SW480 (cell line): ENCODE measurements around the gene NEUROD6.

Source experiments
- DNase-seq: peaks from one replicate; pipeline ENCODE4 v3.0.0-alpha.2; 2016; ENCODE audit warnings: low spot score

The NEUROD6 gene

GRCh38 chr7:31333291-31333690 is 7.2 kb downstream of the NEUROD6 start:
- DNase-seq, result peak; percentile 17

GRCh38 chr7:31327071-31327470 is 13.5 kb downstream of the NEUROD6 start:
- DNase-seq, result peak; percentile 83

GRCh38 chr7:31326416-31326815 is 14.1 kb downstream of the NEUROD6 start:
- DNase-seq, result no peak

- no peak for DNase-seq
These were observed 17.4 kb downstream of the NEUROD6 start for GRCh38 chr7:31323101-31323500.

GRCh38 chr7:31320675-31321074 is 19.9 kb downstream of the NEUROD6 start:
- DNase-seq, result no peak

GRCh38 chr7:31318313-31318712 is 22.2 kb downstream of the NEUROD6 start:
- DNase-seq, result no peak

GRCh38 chr7:31316876-31317275 is 23.6 kb downstream of the NEUROD6 start:
- DNase-seq, result no peak

GRCh38 chr7:31315758-31316157 is 24.8 kb downstream of the NEUROD6 start:
- no peak for DNase-seq

GRCh38 chr7:31314781-31315180 is 25.7 kb downstream of the NEUROD6 start:
- no peak for DNase-seq

- no peak for DNase-seq
These were observed 27.6 kb downstream of the NEUROD6 start for GRCh38 chr7:31312889-31313288.

GRCh38 chr7:31311552-31311951 is 29.0 kb downstream of the NEUROD6 start:
- no peak for DNase-seq

- no peak for DNase-seq
These were observed 30.1 kb downstream of the NEUROD6 start for GRCh38 chr7:31310321-31310935.

GRCh38 chr7:31309407-31309806 is 31.1 kb downstream of the NEUROD6 start:
- DNase-seq, result no peak

- DNase-seq, result no peak
These were observed 31.9 kb downstream of the NEUROD6 start for GRCh38 chr7:31308652-31309051.

- DNase-seq, result no peak
These were observed 32.6 kb downstream of the NEUROD6 start for GRCh38 chr7:31307972-31308371.

GRCh38 chr7:31305260-31305659 is 35.3 kb downstream of the NEUROD6 start:
- no peak for DNase-seq

GRCh38 chr7:31304446-31304845 is 36.1 kb downstream of the NEUROD6 start:
- DNase-seq, result no peak

- DNase-seq, result no peak
These were observed 38.2 kb downstream of the NEUROD6 start for GRCh38 chr7:31302356-31302755.

GRCh38 chr7:31299336-31299735 is 41.2 kb downstream of the NEUROD6 start:
- DNase-seq, result no peak

GRCh38 chr7:31290601-31291000 is 49.9 kb downstream of the NEUROD6 start:
- DNase-seq, result no peak
